Smooth muscle cell (in vitro differentiated cells): Measurements from ENCODE around the gene TADA2B. TPM values are rescaled to one million over a fixed set of nuclear protein-coding genes. Genes with fewer than 3 reads are reported as not detected.
"Not testable (repeated sequence)": the region's sequence is repeated elsewhere in the genome, so short reads cannot be mapped to it uniquely, and the experiment has no call there.

ENCODE experiments used
- DNase-seq: peaks from one replicate; lab custom pipeline; 2025; ENCODE audit not compliant: unreplicated experiment; lab: John Stamatoyannopoulos, UW
- H2AFZ ChIP-seq: fragments of 200-600 bp; sonication (generic); 2 replicates; pipeline ENCODE4 v1.6.0; 2016; ENCODE audit warnings: antibody characterized with exemption, low read depth, mild to moderate bottlenecking
- H3F3A ChIP-seq: fragments of 200-600 bp; sonication (generic); 2 replicates; pipeline ENCODE4 v1.6.0; 2017; ENCODE audit warnings: antibody characterized with exemption, low read depth
- H3K27ac ChIP-seq: fragments of 200-600 bp; sonication (generic); 2 replicates; pipeline ENCODE4 v1.5.1; 2016; ENCODE audit warnings: low read depth, mild to moderate bottlenecking
- H3K27me3 ChIP-seq: fragments of 200-600 bp; sonication (generic); 2 replicates; pipeline ENCODE4 v1.6.1; 2016; ENCODE audit warnings: low read depth, mild to moderate bottlenecking
- H3K36me3 ChIP-seq: fragments of 200-600 bp; sonication (generic); 2 replicates; pipeline ENCODE4 v1.5.1; 2016; ENCODE audit warnings: low read depth
- H3K4me1 ChIP-seq: fragments of 200-600 bp; sonication (generic); 2 replicates; pipeline ENCODE4 v1.5.1; 2016; ENCODE audit warnings: low read depth
- H3K4me2 ChIP-seq: fragments of 200-600 bp; sonication (generic); 2 replicates; pipeline ENCODE4 v1.6.0; 2016; ENCODE audit warnings: mild to moderate bottlenecking
- H3K4me3 ChIP-seq: fragments of 200-600 bp; sonication (generic); 2 replicates; pipeline ENCODE4 v1.5.1; 2016; ENCODE audit warnings: mild to moderate bottlenecking
- H3K79me2 ChIP-seq: fragments of 200-600 bp; sonication (generic); 2 replicates; pipeline ENCODE4 v1.6.0; 2016; ENCODE audit warnings: low read depth, mild to moderate bottlenecking
- H3K9ac ChIP-seq: fragments of 200-600 bp; sonication (generic); 2 replicates; pipeline ENCODE4 v1.6.0; 2016; ENCODE audit warnings: low read depth
- H3K9me3 ChIP-seq: fragments of 200-600 bp; sonication (generic); replicated peaks from 2 replicates; pipeline ENCODE4 v1.5.1; 2016; ENCODE audit warnings: low read depth
- H4K20me1 ChIP-seq: fragments of 200-600 bp; sonication (generic); 2 replicates; pipeline ENCODE4 v1.6.0; 2016; ENCODE audit warnings: low read depth
- CTCF ChIP-seq: fragments of 200-600 bp; sonication (generic); IDR thresholded peaks from 2 replicates; pipeline ENCODE4 v1.5.1; 2017; ENCODE audit warnings: borderline replicate concordance, mild to moderate bottlenecking, antibody characterized with exemption; ENCODE audit not compliant: insufficient read depth, poor library complexity, severe bottlenecking
- WGBS: methylation state at CpG from one replicate; pipeline ENCODE4 v1.1.7; 2016; ENCODE audit warnings: low lambda C conversion rate; 5-methylcytosine and 5-hydroxymethylcytosine counted together
- polyA plus RNA-seq: library from polyadenylated mRNA; unstranded; fragments of >200 nt; fragmentation: Nextera tagmentation; extraction: Ambion mirVana; gene quantifications from 2 replicates; pipeline ENCODE4 v1.2.1, GENCODE V29; 2016
- total RNA-seq: library from RNA; depleted of rRNA; stranded (reverse); fragments of >200 nt; gene quantifications from 2 replicates; pipeline ENCODE4 v1.2.3, GENCODE V29; 2014

TADA2B gene
- total and polyA plus RNA-seq, 2 experiments from 2014 or later: 6.3 to 9.1 TPM

GRCh38 chr4:7101692-7102515 is 58.7 kb downstream of the TADA2B start:
- 20% methylated on average over 23 of the region's 24 CpGs for WGBS
- Histone ChIP-seq H3K4me2 (peak overlapping the region; percentile 91), H3K79me2 (no peaks in the 10 kb centered on the region), H3K36me3 (no peaks in the 10 kb centered on the region), H3K4me1 (peaks cover 9% of the 10 kb centered on the region), H3K9ac (no peak overlapping the region), H4K20me1 (peaks cover 3% of the 10 kb centered on the region), H2AFZ (no peak overlapping the region), H3F3A (no peaks in the 10 kb centered on the region), H3K4me3 (peak overlapping the region; percentile 73), H3K27ac (no peak overlapping the region), H3K9me3 (no peaks in the 10 kb centered on the region), H3K27me3 (peaks cover 16% of the 10 kb centered on the region)
- peak; percentile 52 for TF ChIP-seq CTCF
- DNase-seq: no peak

- Histone ChIP-seq H3K4me3 (peak overlapping the region; percentile 73), H3K4me2 (peak overlapping the region; percentile 91), H3K27me3 (peaks cover 15% of the 10 kb centered on the region), H3K9ac (peak overlapping the region; percentile 32), H2AFZ (peak overlapping the region; percentile 96)
- not testable (repeated sequence) for DNase-seq, H3K27ac ChIP-seq, H3K79me2 ChIP-seq, H4K20me1 ChIP-seq, H3F3A ChIP-seq, H3K4me1 ChIP-seq, H3K36me3 ChIP-seq, H3K9me3 ChIP-seq
- 71% methylated on average over 12 of the region's 12 CpGs for WGBS
These were observed 59.3 kb downstream of the TADA2B start for GRCh38 chr4:7102516-7102909.

- WGBS: 2% methylated on average over 34 of the region's 35 CpGs
These were observed 59.9 kb downstream of the TADA2B start for GRCh38 chr4:7103031-7103606.

More at GRCh38 chr4:7103031-7103606, 59.9 kb downstream of the TADA2B start:
- H3K36me3 ChIP-seq: no peaks in the 10 kb centered on the region
- H3K27ac ChIP-seq: no peak overlapping the region
- no peak for TF ChIP-seq CTCF
- no peaks in the 10 kb centered on the region for H3K9me3 ChIP-seq
- peak; percentile 59 for DNase-seq
- H3F3A ChIP-seq: no peaks in the 10 kb centered on the region
- H4K20me1 ChIP-seq: peaks cover 3% of the 10 kb centered on the region
- H2AFZ ChIP-seq: peak overlapping the region; percentile 96
- no peaks in the 10 kb centered on the region for H3K79me2 ChIP-seq
- H3K9ac ChIP-seq: peak overlapping the region; percentile 32
- H3K27me3 ChIP-seq: peaks cover 8% of the 10 kb centered on the region
- H3K4me3 ChIP-seq: peak overlapping the region; percentile 73
- H3K4me2 ChIP-seq: peak overlapping the region; percentile 91
- H3K4me1 ChIP-seq: peaks cover 9% of the 10 kb centered on the region
